Liver (tissue), 9 donors: ENCODE results near the gene FGF14. TPM values are rescaled to one million over a fixed set of nuclear protein-coding genes. Genes with fewer than 3 reads are reported as not detected.

ENCODE experiments used
- DNase-seq: peaks from one replicate; pipeline ENCODE4 v3.0.0-alpha.2; 2017; ENCODE audit warnings: low spot score
- H3K27ac ChIP-seq, 2 donors: one replicate each; pipeline ENCODE4 v1.7.0; 2013; ENCODE audit warnings: inconsistent platforms in 2 of 2, low read length in 2 of 2, control low read depth in 1 of 2, low read depth in 1 of 2, mild to moderate bottlenecking in 1 of 2
- H3K27me3 ChIP-seq, 4 donors: one replicate each; pipeline versions ENCODE4 v1.6.1 to v1.7.0; 2013; ENCODE audit warnings: low read length in 3 of 4, inconsistent platforms in 1 of 4, mild to moderate bottlenecking in 1 of 4, moderate library complexity in 1 of 4; ENCODE audit not compliant: control insufficient read depth in 4 of 4, insufficient read depth in 4 of 4
- H3K36me3 ChIP-seq, 4 donors: one replicate each; pipeline versions ENCODE4 v1.6.1 to v1.7.0; 2013; ENCODE audit warnings: low read length in 3 of 4, mild to moderate bottlenecking in 3 of 4, low read depth in 1 of 4, moderate library complexity in 1 of 4; ENCODE audit not compliant: control insufficient read depth in 4 of 4, insufficient read depth in 3 of 4
- H3K4me1 ChIP-seq, 4 donors: one replicate each; pipeline versions ENCODE4 v1.6.1 to v1.7.0; 2013; ENCODE audit warnings: low read length in 3 of 4, mild to moderate bottlenecking in 3 of 4, moderate library complexity in 1 of 4; ENCODE audit not compliant: control insufficient read depth in 4 of 4, insufficient read depth in 4 of 4
- H3K4me3 ChIP-seq, 3 donors: one replicate each; pipeline versions ENCODE4 v1.6.1 to v1.7.0; 2013; ENCODE audit warnings: low read length in 3 of 3, control low read depth in 1 of 3, low read depth in 1 of 3, mild to moderate bottlenecking in 1 of 3
- H3K9ac ChIP-seq, 2 donors: one replicate each; pipeline ENCODE4 v1.7.0; 2013; ENCODE audit warnings: low read length in 2 of 2, mild to moderate bottlenecking in 2 of 2, moderate library complexity in 2 of 2, control low read depth in 1 of 2, low read depth in 1 of 2
- H3K9me3 ChIP-seq, 4 donors: one replicate each; pipeline versions ENCODE4 v1.6.1 to v1.7.0; 2013; ENCODE audit warnings: low read length in 3 of 4; ENCODE audit not compliant: control insufficient read depth in 4 of 4
- ATF3 ChIP-seq: IDR thresholded peaks from 2 replicates; pipeline ENCODE4 v1.6.1; 2016; ENCODE audit warnings: antibody characterized with exemption
- CTCF ChIP-seq: fragments of 150-350 bp; IDR thresholded peaks from 2 replicates; pipeline ENCODE4 v1.5.1; 2017; ENCODE audit warnings: improper control_type of control experiment, low read depth, low read length; ENCODE audit not compliant: missing input control
- EGR1 ChIP-seq, 2 donors: IDR thresholded peaks; 2 replicates each; pipeline ENCODE4 v1.6.1; 2016 to 2018; ENCODE audit warnings: antibody characterized with exemption in 2 of 2, low read depth in 2 of 2
- FOXA1 ChIP-seq: IDR thresholded peaks from 2 replicates; pipeline ENCODE4 v1.6.1; 2016; ENCODE audit warnings: antibody characterized with exemption
- FOXA2 ChIP-seq: IDR thresholded peaks from 2 replicates; pipeline ENCODE4 v1.6.1; 2016; ENCODE audit warnings: antibody characterized with exemption
- GABPA ChIP-seq, 2 donors: IDR thresholded peaks in 1 of 2; conservative IDR thresholded peaks in 1 of 2; 2 replicates each; pipeline ENCODE4 v1.6.1; 2016; ENCODE audit warnings: antibody characterized with exemption in 2 of 2, mild to moderate bottlenecking in 1 of 2, moderate library complexity in 1 of 2
- HNF4A ChIP-seq, 2 donors: conservative IDR thresholded peaks; 2 replicates each; pipeline ENCODE4 v1.6.1; 2016; ENCODE audit warnings: antibody characterized with exemption in 2 of 2, mild to moderate bottlenecking in 2 of 2
- HNF4G ChIP-seq: IDR thresholded peaks from 2 replicates; pipeline ENCODE4 v1.6.1; 2016; ENCODE audit warnings: antibody characterized with exemption
- JUND ChIP-seq, 2 donors: IDR thresholded peaks; 2 replicates each; pipeline ENCODE4 v1.6.1; 2016; ENCODE audit warnings: antibody characterized with exemption in 2 of 2
- MAX ChIP-seq: IDR thresholded peaks from 2 replicates; pipeline ENCODE4 v1.6.1; 2016; ENCODE audit warnings: antibody characterized with exemption
- NR2F2 ChIP-seq: IDR thresholded peaks from 2 replicates; pipeline ENCODE4 v1.6.1; 2016; ENCODE audit warnings: antibody characterized with exemption
- RAD21 ChIP-seq, 2 donors: IDR thresholded peaks; 2 replicates each; pipeline ENCODE4 v1.6.1; 2016; ENCODE audit warnings: antibody characterized with exemption in 2 of 2, mild to moderate bottlenecking in 2 of 2
- RXRA ChIP-seq, 2 donors: IDR thresholded peaks; 2 replicates each; pipeline ENCODE4 v1.6.1; 2017 to 2018; ENCODE audit warnings: antibody characterized with exemption in 2 of 2, mild to moderate bottlenecking in 1 of 2
- SP1 ChIP-seq: IDR thresholded peaks from 2 replicates; pipeline ENCODE4 v1.6.1; 2018; ENCODE audit warnings: antibody characterized with exemption, mild to moderate bottlenecking
- TAF1 ChIP-seq: conservative IDR thresholded peaks from 2 replicates; pipeline ENCODE4 v1.6.1; 2016; ENCODE audit warnings: antibody characterized with exemption, mild to moderate bottlenecking
- YY1 ChIP-seq: IDR thresholded peaks from 2 replicates; pipeline ENCODE4 v1.6.1; 2016; ENCODE audit warnings: antibody characterized with exemption, mild to moderate bottlenecking
- WGBS: extraction: QIAGEN DNeasy Blood & Tissue Kit; methylation state at CpG from one replicate; pipeline ENCODE4 v1.1.7; 2013; 5-methylcytosine and 5-hydroxymethylcytosine counted together
- polyA plus RNA-seq, 2 donors: library from polyadenylated mRNA; stranded (reverse) in 1 of 2; unstranded in 1 of 2; fragments of 200-250 nt in 1 of 2; fragments of >200 nt in 1 of 2; fragmentation: Nextera tagmentation in 1 of 2; extraction: Ambion mirVana in 1 of 2; gene quantifications; one replicate each; pipeline versions ENCODE4 v1.2.1 to v1.2.3, GENCODE V29; 2013 to 2015
- total RNA-seq, 2 donors: library from RNA; depleted of rRNA; stranded (reverse); fragments of >200 nt; gene quantifications; one replicate each; pipeline ENCODE4 v1.2.3, GENCODE V29; 2014
- TF ChIP-seq, protein P1 (sequence below): IDR thresholded peaks from 2 replicates; pipeline ENCODE4 v1.6.1; 2016; ENCODE audit warnings: antibody characterized with exemption, mild to moderate bottlenecking
- TF ChIP-seq, protein P2 (sequence below): IDR thresholded peaks from 2 replicates; pipeline ENCODE4 v1.6.1; 2016; ENCODE audit warnings: antibody characterized with exemption
- donor health status: healthy.
- donor health status: healthy.
- donor health status: healthy.
- donor health status: healthy.
- donor health status: healthy.

FGF14 gene
- total and polyA plus RNA-seq, 4 donors: 0.05 to 3.3 (median 1.0) TPM

GRCh38 chr13:102236830-102237229 is 165.0 kb downstream of the FGF14 start:
- H3K9ac ChIP-seq: no peak overlapping the region
- H3K4me1 ChIP-seq: peaks cover 7 to 35% (median 14%) of the 10 kb centered on the region in 4 donors
- DNase-seq: no peak
- TF ChIP-seq EGR1 (IDR thresholded peaks at IDR 0.05; ENCODE audit: low read depth in 2 of 2) (no peak), HNF4G (no peak), MAX (no peak), NR2F2 (no peak), YY1 (no peak), FOXA1 (no peak), FOXA2 (no peak), JUND (IDR thresholded peaks at IDR 0.05) (no peak), RXRA (IDR thresholded peaks at IDR 0.05) (no peak), SP1 (no peak), CTCF (no peak), ATF3 (no peak), TAF1 (no peak), HNF4A (conservative IDR thresholded peaks at IDR 0.05) (no peak), RAD21 (IDR thresholded peaks at IDR 0.05) (no peak), GABPA (IDR thresholded peaks at IDR 0.05 in 1 of 2, conservative IDR thresholded peaks at IDR 0.05 in 1 of 2) (no peak)
- TF ChIP-seq, protein P1, sequence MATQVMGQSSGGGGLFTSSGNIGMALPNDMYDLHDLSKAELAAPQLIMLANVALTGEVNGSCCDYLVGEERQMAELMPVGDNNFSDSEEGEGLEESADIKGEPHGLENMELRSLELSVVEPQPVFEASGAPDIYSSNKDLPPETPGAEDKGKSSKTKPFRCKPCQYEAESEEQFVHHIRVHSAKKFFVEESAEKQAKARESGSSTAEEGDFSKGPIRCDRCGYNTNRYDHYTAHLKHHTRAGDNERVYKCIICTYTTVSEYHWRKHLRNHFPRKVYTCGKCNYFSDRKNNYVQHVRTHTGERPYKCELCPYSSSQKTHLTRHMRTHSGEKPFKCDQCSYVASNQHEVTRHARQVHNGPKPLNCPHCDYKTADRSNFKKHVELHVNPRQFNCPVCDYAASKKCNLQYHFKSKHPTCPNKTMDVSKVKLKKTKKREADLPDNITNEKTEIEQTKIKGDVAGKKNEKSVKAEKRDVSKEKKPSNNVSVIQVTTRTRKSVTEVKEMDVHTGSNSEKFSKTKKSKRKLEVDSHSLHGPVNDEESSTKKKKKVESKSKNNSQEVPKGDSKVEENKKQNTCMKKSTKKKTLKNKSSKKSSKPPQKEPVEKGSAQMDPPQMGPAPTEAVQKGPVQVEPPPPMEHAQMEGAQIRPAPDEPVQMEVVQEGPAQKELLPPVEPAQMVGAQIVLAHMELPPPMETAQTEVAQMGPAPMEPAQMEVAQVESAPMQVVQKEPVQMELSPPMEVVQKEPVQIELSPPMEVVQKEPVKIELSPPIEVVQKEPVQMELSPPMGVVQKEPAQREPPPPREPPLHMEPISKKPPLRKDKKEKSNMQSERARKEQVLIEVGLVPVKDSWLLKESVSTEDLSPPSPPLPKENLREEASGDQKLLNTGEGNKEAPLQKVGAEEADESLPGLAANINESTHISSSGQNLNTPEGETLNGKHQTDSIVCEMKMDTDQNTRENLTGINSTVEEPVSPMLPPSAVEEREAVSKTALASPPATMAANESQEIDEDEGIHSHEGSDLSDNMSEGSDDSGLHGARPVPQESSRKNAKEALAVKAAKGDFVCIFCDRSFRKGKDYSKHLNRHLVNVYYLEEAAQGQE: no peak
- TF ChIP-seq, protein P2, sequence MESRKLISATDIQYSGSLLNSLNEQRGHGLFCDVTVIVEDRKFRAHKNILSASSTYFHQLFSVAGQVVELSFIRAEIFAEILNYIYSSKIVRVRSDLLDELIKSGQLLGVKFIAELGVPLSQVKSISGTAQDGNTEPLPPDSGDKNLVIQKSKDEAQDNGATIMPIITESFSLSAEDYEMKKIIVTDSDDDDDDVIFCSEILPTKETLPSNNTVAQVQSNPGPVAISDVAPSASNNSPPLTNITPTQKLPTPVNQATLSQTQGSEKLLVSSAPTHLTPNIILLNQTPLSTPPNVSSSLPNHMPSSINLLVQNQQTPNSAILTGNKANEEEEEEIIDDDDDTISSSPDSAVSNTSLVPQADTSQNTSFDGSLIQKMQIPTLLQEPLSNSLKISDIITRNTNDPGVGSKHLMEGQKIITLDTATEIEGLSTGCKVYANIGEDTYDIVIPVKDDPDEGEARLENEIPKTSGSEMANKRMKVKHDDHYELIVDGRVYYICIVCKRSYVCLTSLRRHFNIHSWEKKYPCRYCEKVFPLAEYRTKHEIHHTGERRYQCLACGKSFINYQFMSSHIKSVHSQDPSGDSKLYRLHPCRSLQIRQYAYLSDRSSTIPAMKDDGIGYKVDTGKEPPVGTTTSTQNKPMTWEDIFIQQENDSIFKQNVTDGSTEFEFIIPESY: no peak
- peak overlapping the region; percentile 74 to 98 for H3K27ac ChIP-seq
- H3K27me3 ChIP-seq: no peaks in the 10 kb centered on the region
- 81% methylated on average over 8 of the region's 8 CpGs for WGBS
- H3K9me3 ChIP-seq: no peaks in the 10 kb centered on the region
- H3K36me3 ChIP-seq: no peaks in the 10 kb centered on the region
- no peak overlapping the region for H3K4me3 ChIP-seq

- peaks cover 7 to 39% (median 14%) of the 10 kb centered on the region in 4 donors for H3K4me1 ChIP-seq
- 20% methylated on average over 7 of the region's 7 CpGs for WGBS
- no peaks in the 10 kb centered on the region for H3K27me3 ChIP-seq
- no peaks in the 10 kb centered on the region for H3K36me3 ChIP-seq
- no peaks in the 10 kb centered on the region for H3K9me3 ChIP-seq
- no peak overlapping the region for H3K4me3 ChIP-seq
- H3K27ac ChIP-seq: peak overlapping the region; percentile 74 to 98
- peak overlapping the region in 1 of 2 donors; percentile 80 for H3K9ac ChIP-seq
- no peak for DNase-seq
- TF ChIP-seq, protein P1: peak; percentile 52
- TF ChIP-seq CTCF (no peak), NR2F2 (no peak), RAD21 (IDR thresholded peaks at IDR 0.05) (peak; percentile 55 to 73), HNF4G (no peak), GABPA (IDR thresholded peaks at IDR 0.05 in 1 of 2, conservative IDR thresholded peaks at IDR 0.05 in 1 of 2) (peak in 1 of 2 donors; percentile 62), MAX (peak; percentile 76), YY1 (no peak), SP1 (peak; percentile 87), FOXA2 (no peak), FOXA1 (no peak)
Measured at GRCh38 chr13:102236341-102236740, 165.5 kb downstream of the FGF14 start.
